ENCODE results near the gene ZNRD2.

Gene ZNRD2

GRCh38 chr11:65580031-65580692, 9.9 kb downstream of the ZNRD2 start:
- H3K4me3 ChIP-seq, result no peak overlapping the region
- H3K27ac ChIP-seq, result no peak overlapping the region

DNA sequence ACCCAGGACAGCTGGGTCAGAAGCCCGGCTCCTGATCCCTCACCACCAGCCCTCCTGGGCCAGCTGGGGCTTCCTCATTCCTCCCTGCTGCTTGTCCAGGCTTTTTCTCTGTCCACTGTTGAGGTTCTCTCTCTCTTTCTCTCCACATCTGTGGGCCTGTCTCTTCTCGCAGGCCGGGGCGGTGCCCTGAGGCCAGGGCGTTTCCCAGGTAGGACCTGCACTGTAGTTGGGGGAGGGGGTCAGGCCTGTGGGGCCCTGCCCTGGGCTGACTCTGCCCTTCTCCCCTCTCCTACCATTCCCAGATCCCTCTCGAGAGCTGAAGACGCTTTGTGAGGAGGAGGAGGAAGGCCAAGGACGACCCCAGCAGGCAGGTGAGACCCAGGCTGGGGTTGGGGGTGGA, 10.5 kb downstream of the ZNRD2 start:
- Histone ChIP-seq H3K4me3 (no peak overlapping the region), H3K27ac (peak overlapping the region in 1 of 21 experiments; percentile 9)

GRCh38 chr11:65581928-65582327, 11.7 kb downstream of the ZNRD2 start:
- H3K27ac ChIP-seq, result peak overlapping the region in 1 of 21 experiments; percentile 3

GRCh38 chr11:65583589-65583988, 13.3 kb downstream of the ZNRD2 start:
- Histone ChIP-seq H3K4me3 (no peak overlapping the region), H3K27ac (peak overlapping the region in 2 of 21 experiments; percentile 3 to 16)

More at GRCh38 chr11:65581928-65582327, 11.7 kb downstream of the ZNRD2 start:
- no peak overlapping the region for H3K4me3 ChIP-seq

GRCh38 chr11:65584106-65584505, 13.8 kb downstream of the ZNRD2 start:
- peak overlapping the region in 2 of 21 experiments; percentile 16 to 60 for H3K27ac ChIP-seq
- no peak overlapping the region for H3K4me3 ChIP-seq

DNA sequence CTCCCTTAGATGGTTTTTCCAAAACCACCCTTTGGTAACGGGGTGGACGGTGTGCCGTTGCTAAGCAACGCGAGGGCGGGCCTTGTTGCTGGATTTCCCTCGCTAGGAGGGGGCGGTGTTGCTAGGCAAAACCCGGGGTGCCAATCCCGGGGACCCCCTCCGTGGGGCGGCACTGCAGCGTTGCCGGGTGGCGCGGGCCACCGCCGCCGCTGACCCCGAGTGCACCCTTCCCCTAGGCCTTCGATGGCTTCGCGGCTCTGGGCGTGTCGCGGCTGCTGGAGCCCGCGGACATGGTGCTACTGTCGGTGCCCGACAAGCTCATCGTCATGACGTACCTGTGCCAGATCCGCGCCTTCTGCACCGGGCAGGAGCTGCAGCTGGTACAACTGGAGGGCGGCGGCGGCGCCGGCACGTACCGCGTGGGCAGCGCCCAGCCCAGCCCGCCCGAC, 14.5 kb downstream of the ZNRD2 start:
- H3K27ac ChIP-seq, result peak overlapping the region in 1 of 21 experiments; percentile 60
- H3K4me3 ChIP-seq, result no peak overlapping the region

DNA sequence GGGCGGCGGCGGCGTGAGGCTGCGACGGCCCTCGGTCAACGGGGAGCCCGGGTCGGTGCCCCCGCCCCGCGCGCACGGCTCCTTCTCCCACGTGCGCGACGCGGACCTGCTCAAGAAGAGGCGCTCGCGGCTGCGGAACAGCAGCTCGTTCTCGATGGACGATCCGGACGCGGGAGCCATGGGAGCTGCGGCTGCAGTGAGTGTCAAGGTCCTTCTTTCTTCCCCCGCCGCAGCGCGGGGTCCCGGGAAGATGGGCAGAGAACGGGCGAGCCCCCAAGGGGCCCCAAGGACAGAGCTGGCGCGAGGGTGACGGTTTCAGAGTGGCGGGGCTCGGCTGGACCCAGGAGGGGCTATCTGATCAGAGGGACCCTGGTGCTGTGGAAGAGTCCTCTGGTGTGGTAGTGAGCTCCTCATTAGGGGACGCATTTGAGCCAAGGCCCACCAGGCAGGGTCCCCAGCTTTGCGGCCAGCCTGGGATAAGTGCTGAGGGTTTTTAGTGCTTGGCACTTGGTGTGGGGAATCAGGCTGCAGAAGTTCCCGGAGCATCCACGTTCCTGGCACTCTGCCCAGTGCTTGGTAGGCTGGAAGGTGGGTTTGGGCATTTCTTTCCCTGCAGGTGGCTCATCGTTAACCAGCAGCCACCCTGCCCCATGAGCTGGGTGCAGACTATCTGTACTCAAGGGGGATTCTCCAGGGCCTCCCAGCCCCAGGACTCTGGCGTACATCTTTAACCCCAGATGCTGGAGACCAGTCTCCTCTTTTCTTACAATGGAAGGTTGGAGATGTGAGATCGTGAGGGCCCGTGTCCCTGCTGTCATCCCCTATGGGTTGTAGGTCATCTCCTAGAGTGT, 15.3 kb downstream of the ZNRD2 start:
- H3K4me3 ChIP-seq, result no peak overlapping the region
- peak overlapping the region in 6 of 21 experiments; percentile 14 to 86 (median 80) for H3K27ac ChIP-seq

- peak overlapping the region in 11 of 21 experiments; percentile 14 to 86 (median 78) for H3K27ac ChIP-seq
- H3K4me3 ChIP-seq, result no peak overlapping the region
Measured at GRCh38 chr11:65586247-65586630, 16.0 kb downstream of the ZNRD2 start.

- Histone ChIP-seq H3K27ac (peak overlapping the region in 16 of 21 experiments; percentile 17 to 86 (median 73)), H3K4me3 (peak overlapping the region in 1 of 7 experiments; percentile 5)
Measured at GRCh38 chr11:65586676-65587075, 16.4 kb downstream of the ZNRD2 start.

DNA sequence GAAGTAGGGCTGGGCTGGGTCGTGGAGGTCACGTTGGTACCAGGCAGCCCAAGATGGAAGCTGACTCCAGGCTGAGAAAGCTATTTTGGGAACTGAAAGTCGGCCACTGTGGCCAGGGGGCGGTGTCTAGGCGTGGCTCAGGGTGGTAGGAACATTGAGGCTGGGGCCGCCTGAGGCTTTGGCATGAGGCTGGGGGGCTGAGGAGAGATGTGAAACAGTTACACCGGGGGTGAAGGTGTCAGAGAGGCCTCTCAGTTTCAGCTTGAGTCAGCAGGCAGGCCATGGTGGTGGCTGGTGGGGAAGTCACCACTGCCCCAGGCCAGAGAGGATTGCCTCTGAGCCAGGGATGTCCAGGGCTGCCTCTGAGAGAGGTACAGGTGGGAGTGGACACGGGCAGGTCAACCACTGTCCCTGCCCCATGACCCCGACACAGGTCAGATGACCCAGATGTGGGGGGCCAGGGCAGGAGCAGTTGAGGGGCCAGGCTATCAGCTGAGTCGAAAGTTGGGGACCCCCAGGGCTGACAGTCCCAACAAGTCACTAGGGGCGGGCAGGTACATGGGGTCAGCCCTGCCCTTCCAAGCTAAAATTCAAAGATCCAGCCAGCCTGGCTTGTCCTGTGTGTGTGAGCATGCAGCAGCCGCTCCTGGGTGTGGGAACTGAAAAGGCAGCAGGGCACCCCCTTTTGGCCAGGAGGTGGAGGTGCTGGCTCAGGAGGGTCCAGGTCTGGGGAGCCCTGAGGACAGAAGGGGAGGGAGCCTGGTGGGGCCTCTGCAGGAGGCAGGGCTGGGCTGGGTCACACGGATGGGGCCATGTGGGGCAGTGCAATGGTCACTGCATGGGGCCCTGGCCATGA, 18.1 kb downstream of the ZNRD2 start:
- Histone ChIP-seq H3K4me3 (no peak overlapping the region), H3K27ac (peak overlapping the region in 20 of 21 experiments; percentile 17 to 86 (median 68))

DNA sequence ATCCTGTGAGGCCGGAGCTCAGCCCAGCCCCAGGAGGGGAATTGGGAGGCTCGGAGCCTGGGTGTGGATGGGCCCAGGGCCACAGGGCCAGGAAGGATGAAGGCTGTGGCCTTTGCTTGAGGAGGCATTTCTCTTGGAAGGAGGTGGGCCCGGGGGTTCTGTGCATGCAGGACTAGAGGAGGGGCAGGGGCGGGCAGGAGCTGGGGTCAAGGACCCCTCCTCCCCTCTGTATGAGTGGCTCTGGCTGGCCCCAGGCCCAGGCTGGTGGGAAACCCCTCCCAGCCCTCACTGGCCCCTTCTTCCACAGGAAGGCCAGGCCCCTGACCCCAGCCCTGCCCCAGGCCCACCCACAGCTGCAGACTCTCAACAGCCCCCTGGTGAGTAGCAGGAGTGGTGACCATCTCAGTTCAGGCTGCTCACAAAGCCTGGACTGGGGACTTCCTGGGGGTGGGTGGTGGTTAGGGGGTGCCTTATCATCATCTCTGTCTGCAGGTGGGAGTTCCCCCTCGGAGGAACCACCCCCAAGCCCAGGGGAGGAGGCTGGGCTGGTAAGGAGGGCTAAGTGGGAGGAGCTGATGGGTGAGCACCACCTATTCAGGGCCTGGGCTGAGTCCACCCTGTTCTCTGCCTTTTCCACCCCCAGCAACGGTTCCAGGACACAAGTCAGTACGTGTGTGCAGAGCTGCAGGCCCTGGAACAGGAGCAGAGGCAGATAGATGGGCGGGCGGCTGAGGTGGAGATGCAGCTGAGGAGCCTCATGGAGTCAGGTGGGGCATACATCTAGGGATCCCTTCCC, 19.4 kb downstream of the ZNRD2 start:
- no peak overlapping the region for H3K4me3 ChIP-seq
- peak overlapping the region in 3 of 21 experiments; percentile 11 to 84 (median 72) for H3K27ac ChIP-seq

DNA sequence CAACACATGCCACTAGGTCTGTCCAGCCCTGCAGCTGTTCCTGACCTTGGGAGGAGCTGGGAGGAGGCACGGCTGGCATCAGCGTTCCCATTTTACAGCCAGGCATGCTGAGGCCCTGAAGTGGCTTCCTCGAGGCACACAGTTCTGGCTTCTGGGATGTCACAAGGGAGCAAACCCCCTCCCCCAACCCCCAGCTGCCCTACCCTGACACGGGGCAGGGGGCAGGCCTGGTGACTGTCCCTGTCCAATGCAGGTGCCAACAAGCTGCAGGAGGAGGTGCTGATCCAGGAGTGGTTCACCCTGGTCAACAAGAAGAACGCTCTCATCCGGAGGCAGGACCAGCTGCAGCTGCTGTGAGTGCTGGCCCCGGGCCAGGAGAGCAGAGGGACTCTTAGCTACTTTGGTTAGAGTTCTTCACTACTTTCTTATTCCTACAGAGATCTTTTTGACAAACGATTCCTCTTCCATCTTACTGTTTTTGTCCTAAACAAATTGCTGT, 20.0 kb downstream of the ZNRD2 start:
- H3K27ac ChIP-seq, result no peak overlapping the region

GRCh38 chr11:65591939-65592857, 21.9 kb downstream of the ZNRD2 start:
- peak overlapping the region in 1 of 7 experiments; percentile 21 for H3K4me3 ChIP-seq
- peak overlapping the region in 11 of 21 experiments; percentile 16 to 73 (median 45) for H3K27ac ChIP-seq

More for the DNA sequence above, 20.0 kb downstream of the ZNRD2 start:
- H3K4me3 ChIP-seq, result no peak overlapping the region

- Histone ChIP-seq H3K27ac (peak overlapping the region in 12 of 21 experiments; percentile 11 to 73 (median 45)), H3K4me3 (peak overlapping the region in 1 of 7 experiments; percentile 21)
Measured at GRCh38 chr11:65592858-65593517, 22.7 kb downstream of the ZNRD2 start.

- Histone ChIP-seq H3K4me3 (no peak overlapping the region), H3K27ac (peak overlapping the region in 10 of 21 experiments; percentile 1 to 81 (median 17))
Measured at GRCh38 chr11:65593518-65594414, 23.5 kb downstream of the ZNRD2 start.

- H3K4me3 ChIP-seq, result peak overlapping the region in 3 of 7 experiments; percentile 0 to 27 (median 12)
- peak overlapping the region in 18 of 21 experiments; percentile 12 to 88 (median 68) for H3K27ac ChIP-seq
Measured at GRCh38 chr11:65595131-65595530, 24.9 kb downstream of the ZNRD2 start.

Data from skin epidermis (tissue), 12 donors.